ENCODE data around the gene DIRAS2. TPM values are rescaled to one million over a fixed set of nuclear protein-coding genes. Genes with fewer than 3 reads are reported as not detected.

The DIRAS2 gene
- total RNA-seq, 1 donor from 2014 or later = not detected

DNA sequence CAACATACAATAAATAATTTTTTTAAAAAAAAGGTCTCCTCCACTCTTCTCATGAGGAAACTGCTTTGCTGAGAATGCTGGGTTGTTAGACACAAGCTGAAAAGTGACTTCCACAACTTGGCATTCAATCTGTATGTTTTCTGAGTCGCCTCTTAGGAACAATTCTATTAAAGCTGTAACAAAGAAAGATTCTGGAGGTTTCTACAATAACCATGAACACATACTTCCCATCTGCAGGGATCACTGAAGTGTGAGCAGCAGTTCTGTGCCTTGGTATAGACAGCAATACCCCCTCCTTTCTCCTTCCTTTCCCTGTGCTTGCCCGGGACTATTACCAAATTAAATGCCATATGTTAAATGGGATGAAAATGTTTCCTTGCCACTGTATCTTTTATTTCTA, 1.5 kb downstream of the DIRAS2 start:
- intact Hi-C loops (cut with micrococcal nuclease) = no loop called here
- Mint-ChIP-seq H3K9me3 (no peaks in the 10 kb centered on the region), H3K36me3 (ENCODE audit: low read depth) (no peaks in the 10 kb centered on the region), H3K27me3 (ENCODE audit: low read depth) (peaks cover 55% of the 10 kb centered on the region), H3K27ac (no peak overlapping the region), H3K4me1 (ENCODE audit: low read depth) (no peaks in the 10 kb centered on the region), H3K4me3 (ENCODE audit: low read depth) (no peak overlapping the region)
- no peak for DNase-seq (ENCODE audit: low spot score)

DNA sequence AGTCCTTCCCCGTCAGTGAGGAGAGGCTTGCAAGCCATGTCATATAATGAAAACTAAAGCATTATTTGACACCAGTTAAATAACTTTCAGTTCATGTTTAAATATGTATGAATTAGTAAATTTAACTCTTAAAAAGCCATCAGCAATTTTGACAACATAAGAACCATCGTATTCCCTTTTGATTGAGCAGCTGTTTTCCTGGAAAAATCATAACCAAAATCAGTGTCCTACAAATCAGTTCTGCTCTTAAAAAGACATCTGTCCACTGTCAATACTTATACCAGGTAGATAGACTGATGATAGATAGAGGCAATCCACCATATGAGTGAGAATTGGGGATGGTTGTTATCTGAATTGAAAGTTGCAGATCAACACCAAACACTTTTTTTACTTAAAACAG, 2.3 kb downstream of the DIRAS2 start:
- Mint-ChIP-seq H3K4me1 (ENCODE audit: low read depth) (no peaks in the 10 kb centered on the region), H3K4me3 (ENCODE audit: low read depth) (no peak overlapping the region), H3K36me3 (ENCODE audit: low read depth) (no peaks in the 10 kb centered on the region), H3K27me3 (ENCODE audit: low read depth) (peaks cover 50% of the 10 kb centered on the region), H3K27ac (no peak overlapping the region), H3K9me3 (no peaks in the 10 kb centered on the region)
- DNase-seq (ENCODE audit: low spot score) = no peak
- intact Hi-C loops (cut with micrococcal nuclease) = no loop called here

DNA sequence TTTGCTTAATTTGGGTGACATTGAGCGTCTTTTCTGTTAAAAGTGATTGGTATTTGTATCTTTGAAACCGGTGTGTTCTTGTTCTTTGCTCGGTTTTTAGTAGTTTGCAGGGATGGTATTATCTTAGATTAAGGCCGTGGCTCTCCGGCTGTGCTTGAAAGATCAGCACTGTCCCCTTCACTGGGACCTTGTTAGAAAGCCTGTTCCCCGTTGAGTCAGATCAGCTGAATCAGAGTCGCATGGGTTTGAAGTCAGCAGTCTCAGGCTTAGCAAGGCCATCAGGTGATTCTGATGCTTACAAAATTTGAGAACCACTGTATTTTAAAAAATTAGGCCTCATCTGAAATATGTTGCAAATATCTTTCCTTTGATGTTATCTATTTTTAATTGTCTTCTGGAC, 5.0 kb downstream of the DIRAS2 start:
- H3K36me3 Mint-ChIP-seq (ENCODE audit: low read depth) = no peaks in the 10 kb centered on the region
- no peaks in the 10 kb centered on the region for H3K4me1 Mint-ChIP-seq (ENCODE audit: low read depth)
- H3K27ac Mint-ChIP-seq = no peak overlapping the region
- no peaks in the 10 kb centered on the region for H3K9me3 Mint-ChIP-seq
- intact Hi-C loops (cut with micrococcal nuclease) = no loop called here
- DNase-seq (ENCODE audit: low spot score) = no peak
- H3K27me3 Mint-ChIP-seq (ENCODE audit: low read depth) = peaks cover 33% of the 10 kb centered on the region
- no peak overlapping the region for H3K4me3 Mint-ChIP-seq (ENCODE audit: low read depth)

DNA sequence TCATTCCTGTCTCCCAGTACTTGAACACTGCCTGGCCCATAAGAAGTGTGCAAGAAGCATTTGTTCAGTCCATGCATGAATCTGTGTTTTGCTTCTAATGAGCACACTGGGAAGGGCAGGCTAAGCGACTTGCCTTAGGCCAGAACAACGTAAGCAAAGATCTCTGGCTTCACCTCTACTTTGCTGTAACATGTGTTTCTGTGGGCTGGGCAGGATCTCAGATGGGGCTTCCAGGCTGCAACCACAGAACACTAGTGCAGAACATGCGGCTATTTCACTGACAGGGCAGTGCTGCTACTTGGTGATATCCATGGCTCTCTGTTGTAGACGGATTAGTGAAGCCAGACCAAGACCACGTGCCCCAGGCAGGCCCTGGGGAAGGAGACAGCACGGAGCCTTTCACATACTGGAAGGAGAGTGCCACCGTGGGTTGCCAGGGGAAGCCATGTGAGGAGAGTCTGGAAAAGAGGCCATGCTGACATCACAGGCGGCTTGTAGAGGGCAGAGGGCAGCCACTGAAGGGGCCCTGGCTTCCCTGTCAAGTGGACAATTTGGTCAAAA, 9.9 kb downstream of the DIRAS2 start:
- H3K27me3 Mint-ChIP-seq (ENCODE audit: low read depth) = peaks cover 4% of the 10 kb centered on the region
- H3K27ac Mint-ChIP-seq = no peak overlapping the region
- H3K36me3 Mint-ChIP-seq (ENCODE audit: low read depth) = no peaks in the 10 kb centered on the region
- intact Hi-C loops (cut with micrococcal nuclease) = no loop called here
- no peaks in the 10 kb centered on the region for H3K9me3 Mint-ChIP-seq
- H3K4me1 Mint-ChIP-seq (ENCODE audit: low read depth) = no peaks in the 10 kb centered on the region
- H3K4me3 Mint-ChIP-seq (ENCODE audit: low read depth) = no peak overlapping the region
- DNase-seq (ENCODE audit: low spot score) = no peak

DNA sequence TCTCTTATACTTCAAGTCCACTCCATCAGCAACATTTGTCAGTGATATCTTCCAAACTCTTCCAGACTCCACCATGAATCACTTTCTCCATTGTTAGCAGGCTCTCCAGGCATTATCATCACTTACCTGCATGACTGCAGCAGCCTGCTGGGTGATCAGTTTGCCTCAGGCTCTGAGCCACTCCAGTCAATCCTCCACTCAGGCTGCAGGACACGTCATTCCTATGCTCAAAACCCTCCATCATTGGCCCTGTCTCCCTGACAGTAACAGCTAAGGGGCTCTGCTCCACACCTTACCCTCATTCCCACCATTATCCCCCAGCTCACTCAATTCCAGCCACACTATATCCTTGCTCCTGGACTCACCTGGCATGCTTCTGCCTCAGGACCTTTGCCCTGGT, 10.7 kb downstream of the DIRAS2 start:
- Mint-ChIP-seq H3K9me3 (no peaks in the 10 kb centered on the region), H3K27ac (no peak overlapping the region), H3K4me1 (ENCODE audit: low read depth) (no peaks in the 10 kb centered on the region), H3K36me3 (ENCODE audit: low read depth) (no peaks in the 10 kb centered on the region), H3K27me3 (ENCODE audit: low read depth) (no peaks in the 10 kb centered on the region), H3K4me3 (ENCODE audit: low read depth) (no peak overlapping the region)
- intact Hi-C loops (cut with micrococcal nuclease) = no loop called here
- DNase-seq (ENCODE audit: low spot score) = no peak

DNA sequence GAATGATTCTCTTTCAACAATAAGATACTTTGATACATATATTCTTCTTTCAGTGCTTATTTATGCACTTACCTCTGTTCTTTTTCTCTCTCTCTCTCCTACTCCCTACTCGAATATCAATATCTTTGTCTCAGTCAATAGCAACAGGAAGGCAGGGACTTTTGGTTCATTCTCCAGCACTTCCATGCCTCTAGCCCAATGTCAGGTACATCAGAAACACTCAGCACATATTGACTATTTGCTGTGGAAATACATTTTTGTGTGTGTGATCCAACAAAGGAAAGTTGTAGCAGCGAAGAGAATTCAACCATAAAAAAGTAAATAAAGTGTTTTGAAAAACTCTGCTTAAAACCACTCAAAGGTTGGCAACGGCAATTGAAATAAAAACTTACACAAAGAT, 12.6 kb downstream of the DIRAS2 start:
- H3K9me3 Mint-ChIP-seq = no peaks in the 10 kb centered on the region
- H3K27ac Mint-ChIP-seq = no peak overlapping the region
- intact Hi-C loops (cut with micrococcal nuclease) = no loop called here
- no peaks in the 10 kb centered on the region for H3K27me3 Mint-ChIP-seq (ENCODE audit: low read depth)
- DNase-seq (ENCODE audit: low spot score) = no peak
- H3K36me3 Mint-ChIP-seq (ENCODE audit: low read depth) = no peaks in the 10 kb centered on the region
- H3K4me1 Mint-ChIP-seq (ENCODE audit: low read depth) = no peaks in the 10 kb centered on the region
- H3K4me3 Mint-ChIP-seq (ENCODE audit: low read depth) = no peak overlapping the region

DNA sequence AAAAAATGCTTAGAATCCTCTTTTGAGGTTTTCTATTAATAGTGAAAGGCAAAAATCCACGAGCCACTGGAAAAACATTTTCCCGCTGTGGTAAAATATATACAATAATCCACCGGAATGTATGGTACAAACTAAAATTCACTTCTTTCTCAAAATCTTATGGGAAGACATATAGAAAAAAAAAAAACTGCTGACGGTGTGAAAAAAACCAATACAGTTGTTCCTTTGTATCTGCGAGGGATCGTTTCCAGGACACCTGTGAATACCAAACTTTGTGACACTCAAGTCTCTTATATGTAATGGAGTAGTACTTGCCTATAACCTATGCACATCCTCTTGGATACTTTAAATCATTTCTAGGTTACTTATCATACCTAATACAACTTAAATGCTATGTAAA, 13.3 kb downstream of the DIRAS2 start:
- no peaks in the 10 kb centered on the region for H3K4me1 Mint-ChIP-seq (ENCODE audit: low read depth)
- H3K36me3 Mint-ChIP-seq (ENCODE audit: low read depth) = no peaks in the 10 kb centered on the region
- intact Hi-C loops (cut with micrococcal nuclease) = no loop called here
- H3K9me3 Mint-ChIP-seq = no peaks in the 10 kb centered on the region
- no peak for DNase-seq (ENCODE audit: low spot score)
- H3K27me3 Mint-ChIP-seq (ENCODE audit: low read depth) = no peaks in the 10 kb centered on the region
- H3K27ac Mint-ChIP-seq = no peak overlapping the region
- H3K4me3 Mint-ChIP-seq (ENCODE audit: low read depth) = no peak overlapping the region

DNA sequence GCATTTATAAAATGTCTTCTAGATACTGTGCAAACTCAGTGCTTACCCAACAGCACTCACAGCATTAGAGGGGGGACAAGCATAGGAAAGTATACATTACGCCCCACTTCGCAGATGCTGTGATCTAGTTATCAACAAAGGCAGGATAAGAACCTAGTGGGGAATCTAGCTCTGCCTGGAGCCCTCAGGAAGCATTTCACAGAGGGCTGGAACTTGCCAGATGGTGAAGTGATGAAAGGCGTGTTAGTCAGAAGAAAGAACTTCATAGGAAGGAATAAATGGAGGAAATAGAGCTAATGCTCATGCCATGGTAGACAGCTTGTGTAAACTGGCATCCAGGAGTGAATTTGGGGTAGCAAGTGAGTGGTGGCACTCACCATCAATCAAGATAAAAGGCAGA, 25.8 kb downstream of the DIRAS2 start:
- Mint-ChIP-seq H3K27ac (no peak overlapping the region), H3K36me3 (ENCODE audit: low read depth) (no peaks in the 10 kb centered on the region), H3K9me3 (no peaks in the 10 kb centered on the region), H3K4me3 (ENCODE audit: low read depth) (no peak overlapping the region), H3K4me1 (ENCODE audit: low read depth) (no peaks in the 10 kb centered on the region), H3K27me3 (ENCODE audit: low read depth) (peaks cover 13% of the 10 kb centered on the region)
- intact Hi-C loops (cut with micrococcal nuclease) = no loop called here
- no peak for DNase-seq (ENCODE audit: low spot score)

DNA sequence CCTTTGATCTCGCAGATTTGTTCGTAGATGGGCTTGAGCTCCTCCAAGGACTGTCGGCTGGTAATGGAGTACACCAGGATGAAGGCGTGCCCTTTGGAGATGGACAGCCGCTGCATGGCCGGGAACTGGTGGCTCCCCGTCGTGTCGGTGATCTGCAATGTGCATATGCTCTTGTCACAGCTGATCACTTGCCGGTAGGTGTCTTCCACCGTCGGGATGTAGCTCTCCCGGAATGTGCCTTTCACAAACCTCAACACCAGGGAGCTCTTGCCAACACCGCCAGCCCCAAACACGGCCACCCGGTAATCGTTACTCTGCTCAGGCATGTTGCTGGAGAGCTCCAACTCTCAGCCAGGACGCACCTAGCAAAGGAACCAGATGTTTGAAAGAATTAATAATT, 29.1 kb downstream of the DIRAS2 start:
- no peak overlapping the region for H3K4me3 Mint-ChIP-seq (ENCODE audit: low read depth)
- peaks cover 13% of the 10 kb centered on the region for H3K27me3 Mint-ChIP-seq (ENCODE audit: low read depth)
- intact Hi-C loops (cut with micrococcal nuclease) = no loop called here
- no peak for DNase-seq (ENCODE audit: low spot score)
- no peaks in the 10 kb centered on the region for H3K36me3 Mint-ChIP-seq (ENCODE audit: low read depth)
- no peak overlapping the region for H3K27ac Mint-ChIP-seq
- H3K4me1 Mint-ChIP-seq (ENCODE audit: low read depth) = no peaks in the 10 kb centered on the region
- H3K9me3 Mint-ChIP-seq = no peaks in the 10 kb centered on the region

DNA sequence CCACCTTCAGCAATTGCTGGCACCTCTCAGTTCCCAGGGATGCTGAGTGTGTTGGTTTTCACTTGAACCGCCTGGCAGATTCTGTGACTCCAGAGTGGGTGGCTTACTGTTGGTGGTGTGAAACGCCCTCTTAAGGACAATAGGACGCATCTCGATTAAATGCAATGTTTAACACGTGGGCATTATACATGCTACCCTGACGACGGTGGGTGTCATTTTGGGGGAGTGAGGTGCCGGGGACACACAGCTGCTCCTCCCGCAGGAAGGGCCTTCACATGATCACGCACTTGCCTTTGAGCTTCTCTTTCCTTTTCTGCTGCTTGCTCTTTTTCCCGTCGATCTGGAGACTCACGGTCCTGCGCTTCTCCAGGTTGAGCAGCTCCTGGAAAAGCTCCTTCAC, 29.7 kb downstream of the DIRAS2 start:
- H3K27me3 Mint-ChIP-seq (ENCODE audit: low read depth) = peaks cover 13% of the 10 kb centered on the region
- H3K4me1 Mint-ChIP-seq (ENCODE audit: low read depth) = no peaks in the 10 kb centered on the region
- DNase-seq (ENCODE audit: low spot score) = no peak
- H3K27ac Mint-ChIP-seq = no peak overlapping the region
- no peak overlapping the region for H3K4me3 Mint-ChIP-seq (ENCODE audit: low read depth)
- no peaks in the 10 kb centered on the region for H3K9me3 Mint-ChIP-seq
- H3K36me3 Mint-ChIP-seq (ENCODE audit: low read depth) = no peaks in the 10 kb centered on the region
- intact Hi-C loops (cut with micrococcal nuclease) = no loop called here

DNA sequence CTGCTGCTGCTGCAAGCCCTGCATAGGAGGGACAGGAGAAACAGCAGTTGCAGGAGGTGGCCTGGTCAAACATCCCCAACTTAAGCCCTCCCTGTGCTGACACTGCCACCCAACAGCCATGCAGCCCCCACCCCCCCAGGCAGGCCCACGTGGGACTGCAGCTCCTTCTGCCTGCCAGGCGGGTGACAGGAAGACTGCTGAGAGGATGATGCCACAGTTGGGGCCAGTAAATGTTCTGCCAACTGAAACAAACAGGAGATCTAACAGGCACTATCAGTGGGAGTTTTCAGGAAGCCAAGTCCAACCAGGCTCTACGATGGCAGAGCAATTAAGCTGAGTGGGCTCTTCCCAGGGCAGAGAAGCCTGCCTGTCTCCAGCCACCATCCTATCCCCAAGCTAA, 31.1 kb downstream of the DIRAS2 start:
- H3K4me1 Mint-ChIP-seq (ENCODE audit: low read depth) = no peaks in the 10 kb centered on the region
- intact Hi-C loops (cut with micrococcal nuclease) = no loop called here
- peaks cover 7% of the 10 kb centered on the region for H3K27me3 Mint-ChIP-seq (ENCODE audit: low read depth)
- H3K9me3 Mint-ChIP-seq = no peaks in the 10 kb centered on the region
- no peak overlapping the region for H3K4me3 Mint-ChIP-seq (ENCODE audit: low read depth)
- no peak for DNase-seq (ENCODE audit: low spot score)
- no peaks in the 10 kb centered on the region for H3K36me3 Mint-ChIP-seq (ENCODE audit: low read depth)
- no peak overlapping the region for H3K27ac Mint-ChIP-seq

DNA sequence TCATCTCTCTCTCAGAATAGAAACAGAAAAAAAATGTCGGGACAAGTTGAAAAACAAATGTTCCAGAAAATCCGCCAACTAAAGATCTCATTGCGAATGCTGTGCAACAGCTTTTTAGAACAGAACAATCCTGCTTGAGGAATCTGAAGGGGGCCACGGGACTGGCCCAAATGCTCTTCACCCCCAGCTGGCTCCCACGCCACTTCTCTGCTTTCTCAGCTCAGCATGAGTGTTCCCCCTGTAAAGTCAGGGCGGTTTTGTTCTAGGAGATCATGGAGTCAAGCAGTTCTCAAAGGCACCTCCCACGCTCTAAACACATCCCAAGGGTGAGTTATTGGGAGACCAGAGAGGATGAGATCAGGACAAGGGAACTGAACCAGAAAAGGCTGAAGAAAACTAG, 31.5 kb downstream of the DIRAS2 start:
- no peak overlapping the region for H3K4me3 Mint-ChIP-seq (ENCODE audit: low read depth)
- H3K9me3 Mint-ChIP-seq = no peaks in the 10 kb centered on the region
- DNase-seq (ENCODE audit: low spot score) = no peak
- no peaks in the 10 kb centered on the region for H3K36me3 Mint-ChIP-seq (ENCODE audit: low read depth)
- intact Hi-C loops (cut with micrococcal nuclease) = no loop called here
- H3K4me1 Mint-ChIP-seq (ENCODE audit: low read depth) = no peaks in the 10 kb centered on the region
- peaks cover 7% of the 10 kb centered on the region for H3K27me3 Mint-ChIP-seq (ENCODE audit: low read depth)
- H3K27ac Mint-ChIP-seq = no peak overlapping the region

DNA sequence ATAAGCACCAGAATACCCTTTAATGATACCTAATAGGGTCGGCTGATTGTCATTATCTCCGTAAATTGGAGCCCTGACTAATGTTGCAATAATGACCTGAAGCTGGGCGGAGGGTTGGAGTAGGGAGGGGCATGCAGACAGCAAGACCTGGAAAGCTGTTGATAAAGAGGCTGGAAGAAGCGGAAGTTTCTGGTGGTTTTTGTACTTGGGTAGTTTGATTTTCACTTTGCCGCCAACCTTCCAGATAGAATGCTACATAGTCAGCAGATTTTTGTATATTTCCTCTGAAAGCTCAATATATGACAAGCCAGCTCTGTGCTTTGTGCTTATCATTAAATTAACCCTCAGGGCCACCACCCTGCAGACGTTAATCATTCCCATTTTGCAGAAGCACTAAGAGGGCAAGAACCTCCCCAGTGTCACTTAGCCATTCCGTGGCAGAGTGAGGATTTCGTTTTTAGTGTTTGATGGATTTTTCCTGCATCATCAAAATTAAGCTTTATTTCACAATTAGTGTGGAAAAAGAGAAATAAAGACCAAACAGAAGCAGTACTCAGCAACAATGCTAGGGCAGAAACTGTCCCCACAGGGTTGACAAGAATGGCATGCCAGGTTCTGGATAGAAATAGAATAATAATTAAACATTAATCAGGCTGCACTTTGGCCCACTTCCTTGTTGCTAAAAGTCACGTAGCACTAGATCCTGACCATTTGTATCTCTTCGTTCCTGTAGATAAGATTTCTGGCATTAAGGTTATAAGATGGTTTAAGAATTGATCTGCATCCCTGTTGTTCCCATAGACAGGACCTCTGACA, 34.7 kb downstream of the DIRAS2 start:
- no peak for DNase-seq (ENCODE audit: low spot score)
- Mint-ChIP-seq H3K27ac (no peak overlapping the region), H3K9me3 (no peaks in the 10 kb centered on the region), H3K27me3 (ENCODE audit: low read depth) (peaks cover 5% of the 10 kb centered on the region), H3K36me3 (ENCODE audit: low read depth) (no peaks in the 10 kb centered on the region), H3K4me3 (ENCODE audit: low read depth) (no peak overlapping the region), H3K4me1 (ENCODE audit: low read depth) (no peaks in the 10 kb centered on the region)
- intact Hi-C loops (cut with micrococcal nuclease) = no loop called here

Measured in activated T-helper 2 cell treated with anti-CD3 and anti-CD28 coated beads, Interferon-gamma antibody, Interleukin-2, Interleukin-4, amounts not matched to agents 10 μg/mL and 5 μg/mL and 100 μg/mL, durations not matched to agents 14 hours and 24 hours and 36 hours (primary cell).